GM19240 (cell line): Measurements from ENCODE around the gene ST6GALNAC3.

Experiments used
- DNase-seq: peaks from one replicate; pipeline ENCODE4 v3.0.0; 2011; ENCODE audit warnings: low spot score; ENCODE audit not compliant: insufficient read length

The ST6GALNAC3 gene

GRCh38 chr1:76425201-76426145 is 350.9 kb downstream of the ST6GALNAC3 start:
- no peak for DNase-seq

- no peak for DNase-seq
These were observed 352.1 kb downstream of the ST6GALNAC3 start for GRCh38 chr1:76426606-76427005.

DNA sequence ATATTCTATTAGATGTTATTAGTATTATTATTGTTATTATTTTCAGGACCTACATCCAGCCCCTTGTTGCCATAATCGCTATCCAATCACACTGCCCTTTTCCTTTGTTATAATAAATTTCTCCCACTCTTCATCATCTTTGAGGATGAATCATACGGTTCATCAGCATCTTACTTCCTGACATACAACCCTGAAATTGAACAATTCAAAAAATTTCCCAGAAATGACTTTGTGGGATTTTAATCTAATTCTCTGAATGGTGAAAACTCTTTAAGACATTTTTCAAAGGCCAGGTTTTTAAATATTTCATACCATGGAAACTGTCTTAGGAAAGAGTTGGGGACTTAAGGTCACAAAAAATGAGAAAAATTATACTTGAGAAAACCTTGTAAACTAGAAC is 353.5 kb downstream of the ST6GALNAC3 start:
- DNase-seq, result no peak

DNA sequence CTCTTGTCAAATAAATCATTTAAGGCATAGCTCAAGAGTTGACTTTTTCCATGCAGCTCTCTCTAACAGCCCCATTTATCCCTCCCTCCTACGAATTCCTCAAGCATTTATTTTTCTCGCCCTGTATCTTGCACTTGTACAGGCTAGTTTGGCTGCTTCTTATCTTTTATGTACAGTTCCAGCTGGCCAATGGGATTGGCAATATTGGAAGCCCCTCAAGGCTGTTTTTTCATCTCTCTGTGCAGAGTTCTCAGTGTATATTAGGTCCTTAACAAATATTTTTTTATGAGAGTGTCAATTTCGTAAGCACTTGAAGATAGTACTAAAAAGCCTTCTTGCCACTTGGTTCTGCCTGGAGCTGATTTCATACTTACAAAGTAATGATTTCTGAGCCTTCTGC is 356.0 kb downstream of the ST6GALNAC3 start:
- no peak for DNase-seq

- no peak for DNase-seq
These were observed 359.0 kb downstream of the ST6GALNAC3 start for GRCh38 chr1:76433526-76433925.

- DNase-seq, result no peak
These were observed 368.7 kb downstream of the ST6GALNAC3 start for GRCh38 chr1:76443217-76443616.

DNA sequence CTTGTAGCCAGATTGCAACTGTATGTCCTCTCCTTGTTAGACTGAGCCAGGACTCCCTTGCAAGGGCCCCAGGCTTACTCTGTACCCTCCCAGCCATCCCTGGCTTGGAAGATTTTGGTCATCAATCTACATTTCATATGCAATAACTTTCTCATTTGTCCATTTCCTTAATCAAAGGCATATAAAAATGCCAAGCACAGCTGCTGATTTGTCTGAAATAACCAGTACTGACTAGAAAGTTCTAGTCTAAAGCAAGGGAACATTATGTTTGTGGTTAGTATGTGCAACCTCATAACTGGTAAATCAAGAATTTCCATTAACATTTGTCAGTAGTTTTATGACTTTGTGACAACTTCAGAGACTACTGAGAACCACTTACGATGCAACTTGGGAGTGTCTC is 370.2 kb downstream of the ST6GALNAC3 start:
- no peak for DNase-seq

- no peak for DNase-seq
These were observed 375.7 kb downstream of the ST6GALNAC3 start for GRCh38 chr1:76450229-76450628.

DNA sequence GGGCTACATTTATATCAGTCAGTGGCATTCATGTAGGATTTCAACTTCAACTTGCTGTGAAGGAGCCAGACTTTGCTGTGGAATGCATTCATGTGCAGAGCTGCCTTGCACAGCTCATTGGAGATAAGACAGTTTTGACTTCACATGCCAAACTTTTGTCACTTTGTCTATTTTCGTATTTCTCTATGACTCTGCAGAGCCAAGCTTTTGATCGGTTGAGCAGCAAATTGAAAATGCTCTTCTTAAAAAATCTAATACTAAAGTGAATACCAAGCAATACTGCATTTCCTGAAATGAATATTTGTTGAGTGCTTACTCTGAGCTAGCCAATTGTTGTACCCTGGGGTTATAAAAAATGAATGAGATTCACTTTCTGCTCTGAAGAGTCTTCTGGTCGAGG is 388.7 kb downstream of the ST6GALNAC3 start:
- DNase-seq, result no peak

DNA sequence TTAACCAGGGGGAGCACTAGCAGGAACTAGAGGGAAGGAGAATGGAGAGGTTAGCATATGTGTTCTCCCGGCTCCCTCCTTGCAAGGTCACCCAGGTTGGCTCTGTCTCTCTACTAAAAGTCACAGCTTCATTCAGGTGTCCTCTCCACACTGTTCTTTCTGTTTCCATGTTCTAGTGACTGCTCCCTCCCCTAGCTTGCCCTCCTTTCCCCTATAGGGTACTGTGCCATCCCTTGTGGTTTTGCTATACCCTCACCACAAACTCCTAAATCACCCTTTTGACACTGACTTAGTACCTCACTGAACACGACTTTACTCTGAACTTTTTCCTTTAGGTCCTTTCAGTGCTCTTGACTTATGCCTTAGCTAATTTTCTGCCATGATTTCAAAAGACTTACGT is 389.3 kb downstream of the ST6GALNAC3 start:
- DNase-seq, result no peak

GRCh38 chr1:76465030-76465429 is 390.5 kb downstream of the ST6GALNAC3 start:
- DNase-seq, result no peak

DNA sequence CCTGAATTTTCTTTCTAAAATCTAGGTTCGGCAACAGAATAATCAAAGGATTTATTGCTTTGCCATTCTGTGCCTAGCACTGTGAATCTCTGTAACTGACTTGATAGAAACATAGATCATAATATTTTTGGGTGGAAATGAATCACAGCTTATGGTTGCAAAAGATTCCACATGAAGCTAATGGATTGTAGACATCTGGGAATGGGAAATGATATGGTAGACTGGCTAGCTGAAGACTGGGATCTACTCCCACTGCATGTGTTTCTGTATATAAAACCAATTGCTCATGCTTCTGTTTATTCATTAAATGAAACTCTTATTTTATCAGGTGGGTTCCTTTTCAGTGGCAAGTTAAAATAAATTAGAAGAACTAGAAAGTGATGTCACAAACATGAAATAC is 395.6 kb downstream of the ST6GALNAC3 start:
- DNase-seq, result no peak

GRCh38 chr1:76471536-76471935 is 397.0 kb downstream of the ST6GALNAC3 start:
- DNase-seq, result no peak

DNA sequence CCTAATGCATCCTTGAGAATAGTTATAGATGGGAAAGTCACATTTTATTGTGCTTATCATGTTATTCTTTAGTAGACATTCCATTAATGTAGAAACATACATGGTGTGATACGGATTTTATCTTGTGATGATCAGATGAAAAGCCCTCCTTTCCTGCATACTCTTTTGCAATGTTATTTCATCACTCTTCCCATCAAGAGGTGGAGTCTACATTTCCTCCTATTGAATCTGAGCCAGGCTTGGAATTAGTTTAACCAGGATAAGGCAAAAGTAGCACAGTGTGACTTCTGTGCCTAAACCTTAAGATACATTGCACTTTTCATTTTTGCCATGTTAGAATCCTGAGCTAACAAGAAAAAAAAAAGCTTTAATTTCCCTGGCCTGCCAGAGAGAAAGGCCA is 399.0 kb downstream of the ST6GALNAC3 start:
- no peak for DNase-seq

DNA sequence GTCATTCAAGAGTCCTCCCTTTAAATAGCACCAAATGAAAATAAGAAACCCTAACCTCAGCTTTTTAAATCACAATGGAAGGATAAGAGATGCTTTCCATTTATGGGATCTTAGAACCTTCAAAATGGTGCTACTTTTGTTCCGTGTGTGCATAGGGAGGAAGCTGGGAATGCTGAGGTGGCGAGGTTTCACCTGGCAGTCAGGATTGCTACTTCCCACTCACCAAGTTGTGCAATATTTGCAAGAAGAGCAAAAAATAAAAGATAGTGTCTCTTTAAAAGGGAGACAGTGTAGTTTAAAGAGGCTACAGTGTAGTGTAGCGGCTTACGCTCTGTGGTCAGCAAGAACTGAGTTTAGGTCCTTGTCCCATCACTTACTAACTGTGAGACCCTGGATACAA is 400.4 kb downstream of the ST6GALNAC3 start:
- DNase-seq, result no peak

DNA sequence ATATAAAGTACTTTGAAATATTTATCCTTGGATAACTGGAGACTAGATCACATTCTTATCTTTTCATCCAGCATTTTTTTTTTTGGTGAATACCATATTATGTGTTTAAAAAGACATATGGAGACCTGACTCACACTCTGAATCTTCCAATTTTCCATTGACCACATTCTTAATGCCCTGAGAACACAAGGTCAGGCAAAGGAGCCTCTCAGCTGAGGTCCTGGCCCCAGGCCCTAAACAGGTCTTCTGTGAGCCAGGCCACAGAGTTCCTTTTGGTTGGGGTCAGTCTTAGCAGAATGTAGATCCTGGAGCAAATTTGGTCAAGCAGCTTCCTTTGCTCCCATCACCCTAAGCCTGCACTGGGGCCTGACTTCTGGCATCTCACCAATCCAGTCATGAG is 402.6 kb downstream of the ST6GALNAC3 start:
- no peak for DNase-seq

- DNase-seq, result no peak
These were observed 406.3 kb downstream of the ST6GALNAC3 start for GRCh38 chr1:76480827-76481226.

DNA sequence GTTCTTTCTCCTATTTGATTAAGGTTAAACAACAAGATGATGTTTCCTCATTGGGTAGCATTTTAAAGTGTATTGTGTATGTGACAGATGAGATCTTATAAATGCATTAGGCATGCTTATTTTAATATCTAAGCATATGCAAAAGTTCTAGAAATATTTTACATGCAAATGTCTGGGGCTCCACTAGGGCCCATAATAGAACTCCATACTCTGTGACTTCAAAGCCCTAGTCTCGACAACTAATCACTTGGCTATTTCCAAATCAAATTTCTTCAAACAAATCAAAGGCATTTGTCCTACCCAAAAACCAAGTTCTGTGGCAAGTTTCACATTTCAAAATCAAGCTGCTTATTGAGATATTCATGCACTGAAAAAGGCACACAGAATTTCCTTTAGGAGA is 407.1 kb downstream of the ST6GALNAC3 start:
- no peak for DNase-seq

- DNase-seq, result no peak
These were observed 407.7 kb downstream of the ST6GALNAC3 start for GRCh38 chr1:76482272-76482671.

DNA sequence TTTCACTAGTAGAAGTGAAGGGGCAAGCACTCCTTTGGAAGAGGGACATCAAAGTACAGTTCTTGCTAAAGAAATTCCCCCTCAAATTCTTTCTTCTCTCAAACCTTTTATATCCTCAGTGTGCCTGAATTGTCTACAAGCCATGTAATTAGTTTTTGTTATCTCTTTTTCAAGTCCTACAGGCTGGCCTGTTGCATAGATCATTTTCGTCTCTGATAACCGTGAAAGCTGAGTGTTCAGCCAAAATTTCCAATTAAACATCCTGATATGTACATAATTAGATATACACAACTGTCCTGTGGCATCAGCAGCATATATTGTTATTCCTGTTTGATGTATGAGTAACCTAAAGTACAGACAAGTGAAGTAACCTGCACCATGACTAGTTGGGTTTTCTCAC is 417.2 kb downstream of the ST6GALNAC3 start:
- no peak for DNase-seq

- no peak for DNase-seq
These were observed 418.3 kb downstream of the ST6GALNAC3 start for GRCh38 chr1:76492752-76493430.

DNA sequence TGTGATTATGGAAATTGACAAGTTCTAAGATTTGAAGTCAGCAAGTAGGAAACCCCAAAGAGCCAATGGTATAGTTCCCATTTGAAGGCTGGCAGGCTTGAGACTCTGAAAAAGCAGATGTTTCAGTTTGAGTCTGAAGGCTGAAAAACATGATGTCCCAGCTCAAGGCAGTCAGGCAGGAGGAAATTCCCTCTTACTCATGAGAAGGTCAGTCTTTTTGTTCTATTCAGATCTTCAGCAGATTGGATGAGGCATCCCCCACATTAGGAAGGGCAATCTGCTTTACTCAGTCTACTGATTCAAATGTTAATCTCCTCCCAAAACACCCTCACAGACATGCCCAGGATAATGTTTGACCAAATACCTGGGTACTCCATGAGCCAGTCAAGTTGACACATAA is 420.3 kb downstream of the ST6GALNAC3 start:
- no peak for DNase-seq

DNA sequence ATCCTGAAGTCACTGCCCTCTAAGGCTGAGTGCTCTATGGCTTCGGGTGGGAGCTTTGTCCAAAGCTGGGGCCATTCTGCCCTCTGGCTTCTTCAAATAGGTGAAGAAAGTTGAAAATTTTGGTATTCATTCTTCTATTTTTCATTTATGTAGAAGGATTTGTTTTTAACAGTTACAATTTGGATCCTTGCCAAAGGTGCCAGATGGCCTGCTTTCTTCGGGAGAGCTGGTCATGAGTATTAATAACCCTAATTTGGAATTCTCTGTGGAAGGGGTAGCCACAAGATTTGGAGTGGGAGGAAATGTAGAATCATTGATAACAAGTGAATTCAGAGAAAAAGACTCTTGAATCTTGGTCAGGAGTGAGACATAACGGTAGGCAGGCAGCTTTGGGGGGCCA is 422.3 kb downstream of the ST6GALNAC3 start:
- no peak for DNase-seq
